ENCODE data around the gene DRAP1.

GRCh38 chr11:65945941-65946558 lies 26.8 kb downstream of the DRAP1 start:
- TF ChIP-seq EZH2 (IDR thresholded peaks at IDR 0.05) (no peak), POLR2AphosphoS5 (IDR thresholded peaks at IDR 0.05; ENCODE audit: borderline replicate concordance, low read depth, low read length) (no peak), FOXP2 (optimal IDR thresholded peaks at IDR 0.05; ENCODE audit: control extremely low read depth, extremely low read length, insufficient read depth) (no peak)

All from SK-N-MC (cell line).